Activated naive CD4-positive, alpha-beta T cell treated with anti-CD3 and anti-CD28 coated beads for 36 hours (primary cell): ENCODE measurements around the gene CHRNB1. TPM values are rescaled to one million over a fixed set of nuclear protein-coding genes. Genes with fewer than 3 reads are reported as not detected.

Source experiments
- CTCF ChIA-PET: fragments of 350-600 bp; sonication (Branson Sonifier 250); formaldehyde crosslinking; loops from one replicate; lab custom pipeline; 2021; ENCODE audit warnings: antibody characterized with exemption; lab: Charles Lee
- DNase-seq: peaks from one replicate; pipeline ENCODE4 v3.0.0-alpha.2; 2020
- H3K27ac Mint-ChIP-seq: one replicate; pipeline ENCODE4 v1.8.0; 2021; ENCODE audit warnings: mild to moderate bottlenecking, mixed read lengths
- H3K27me3 Mint-ChIP-seq: one replicate; pipeline ENCODE4 v1.8.0; 2021; ENCODE audit warnings: low read depth, mixed read lengths
- H3K36me3 Mint-ChIP-seq: one replicate; pipeline ENCODE4 v1.8.0; 2021; ENCODE audit warnings: low read depth, mixed read lengths
- H3K4me1 Mint-ChIP-seq: one replicate; pipeline ENCODE4 v1.8.0; 2021; ENCODE audit warnings: low read depth, mixed read lengths
- H3K4me3 Mint-ChIP-seq: one replicate; pipeline ENCODE4 v1.8.0; 2021; ENCODE audit warnings: mild to moderate bottlenecking, moderate library complexity, mixed read lengths
- H3K9me3 Mint-ChIP-seq: one replicate; pipeline ENCODE4 v1.8.0; 2021; ENCODE audit warnings: mixed read lengths
- intact Hi-C: fragments of 100-400 bp; cut with micrococcal nuclease; formaldehyde crosslinking; loops from one replicate; pipeline ENCODE4 v1.15.1; 2023
- total RNA-seq, 2 experiments: library from RNA; stranded (reverse); gene quantifications; one replicate each; pipeline ENCODE4 v1.2.3, GENCODE V29; 2021

CHRNB1 gene
- total RNA-seq, 2 experiments from 2014 or later: 5.1 to 5.9 TPM

- no peaks in the 10 kb centered on the region for H3K27me3 Mint-ChIP-seq
- no peaks in the 10 kb centered on the region for H3K9me3 Mint-ChIP-seq
- intact Hi-C loops: no loop called here
- H3K4me3 Mint-ChIP-seq: no peak overlapping the region
- H3K4me1 Mint-ChIP-seq: no peaks in the 10 kb centered on the region
- peaks cover 64% of the 10 kb centered on the region for H3K36me3 Mint-ChIP-seq
- no peak for DNase-seq
- CTCF ChIA-PET: interaction anchor here (1.1 to 1.3 kb wide), 2 partner anchors 13 to 65 kb away, joined by 5 to 8 read pairs; no protein-coding TSS in a partner anchor
- no peak overlapping the region for H3K27ac Mint-ChIP-seq
Observed at GRCh38 chr17:7501729-7502128, 56.9 kb downstream of the CHRNB1 start.

- DNase-seq: no peak
- intact Hi-C loops: no loop called here
- no peaks in the 10 kb centered on the region for H3K4me1 Mint-ChIP-seq
- peaks cover 61% of the 10 kb centered on the region for H3K36me3 Mint-ChIP-seq
- H3K4me3 Mint-ChIP-seq: no peak overlapping the region
- no peaks in the 10 kb centered on the region for H3K27me3 Mint-ChIP-seq
- H3K27ac Mint-ChIP-seq: no peak overlapping the region
- CTCF ChIA-PET: interaction anchor here (0.6 to 1.3 kb wide), 4 partner anchors 12 to 66 kb away, joined by 3 to 8 read pairs (median 4); no protein-coding TSS in a partner anchor
- no peaks in the 10 kb centered on the region for H3K9me3 Mint-ChIP-seq
Observed at GRCh38 chr17:7502171-7502847, 57.4 kb downstream of the CHRNB1 start.

GRCh38 chr17:7502987-7503386 lies 58.1 kb downstream of the CHRNB1 start:
- no peaks in the 10 kb centered on the region for H3K27me3 Mint-ChIP-seq
- CTCF ChIA-PET: interaction anchor here (0.6 to 1.3 kb wide), 3 partner anchors 11 to 66 kb away, joined by 3 to 8 read pairs (median 5); no protein-coding TSS in a partner anchor
- no peaks in the 10 kb centered on the region for H3K9me3 Mint-ChIP-seq
- H3K4me3 Mint-ChIP-seq: no peak overlapping the region
- peaks cover 59% of the 10 kb centered on the region for H3K36me3 Mint-ChIP-seq
- intact Hi-C loops: no loop called here
- no peaks in the 10 kb centered on the region for H3K4me1 Mint-ChIP-seq
- DNase-seq: peak; percentile 19
- no peak overlapping the region for H3K27ac Mint-ChIP-seq

GRCh38 chr17:7503521-7503920 lies 58.7 kb downstream of the CHRNB1 start:
- Mint-ChIP-seq H3K27ac (no peak overlapping the region), H3K4me3 (no peak overlapping the region), H3K27me3 (no peaks in the 10 kb centered on the region), H3K36me3 (peaks cover 63% of the 10 kb centered on the region), H3K4me1 (no peaks in the 10 kb centered on the region), H3K9me3 (no peaks in the 10 kb centered on the region)
- CTCF ChIA-PET: no interaction called here
- intact Hi-C loops: no loop called here
- DNase-seq: no peak

Other genes with a start within 250 kb of the CHRNB1 start
- 10 to 100 TPM; 13.6 to 13.8 TPM for gene DLG4, start 225.2 kb upstream of the CHRNB1 start, total RNA-seq
- gene ACADVL, start 225.1 kb upstream of the CHRNB1 start, total RNA-seq: 100 to 1,000 TPM; 263 to 267 TPM
- 10 to 100 TPM; 26.7 to 29.4 TPM for gene DVL2, start 210.5 kb upstream of the CHRNB1 start, total RNA-seq
- 10 to 100 TPM in 1 of 2 experiments, 1 to 10 TPM in 1; 8.4 to 10.0 TPM for gene PHF23, start 205.6 kb upstream of the CHRNB1 start, total RNA-seq
- 100 to 1,000 TPM; 137 to 152 TPM for gene GABARAP, start 202.6 kb upstream of the CHRNB1 start, total RNA-seq
- gene CTDNEP1, start 193.3 kb upstream of the CHRNB1 start, total RNA-seq: 100 to 1,000 TPM; 147 to 152 TPM
- gene ELP5, start 192.8 kb upstream of the CHRNB1 start, total RNA-seq: 10 to 100 TPM; 52.4 to 53.5 TPM
- gene CLDN7, start 182.6 kb upstream of the CHRNB1 start, total RNA-seq: under 1 TPM in 1 of 2 experiments, not detected in 1; 0.40 TPM
- under 1 TPM; 0.19 to 0.37 TPM for gene SLC2A4, start 163.3 kb upstream of the CHRNB1 start, total RNA-seq
- under 1 TPM; 0.45 to 0.52 TPM for gene YBX2, start 150.4 kb upstream of the CHRNB1 start, total RNA-seq
- gene EIF5A, start 137.4 kb upstream of the CHRNB1 start, total RNA-seq: 100 to 1,000 TPM; 757 to 792 TPM
- 10 to 100 TPM; 28.2 to 32.2 TPM for gene GPS2, start 129.7 kb upstream of the CHRNB1 start, total RNA-seq
- gene NEURL4, start 115.7 kb upstream of the CHRNB1 start, total RNA-seq: 10 to 100 TPM; 21.9 to 22.5 TPM
- gene ACAP1, start 108.5 kb upstream of the CHRNB1 start, total RNA-seq: 100 to 1,000 TPM; 309 to 320 TPM
- gene KCTD11, start 92.9 kb upstream of the CHRNB1 start, total RNA-seq: under 1 TPM; 0.41 to 0.47 TPM
- gene TMEM95, start 89.9 kb upstream of the CHRNB1 start, total RNA-seq: not detected
- 1 to 10 TPM; 4.0 to 4.8 TPM for gene TNK1, start 64.0 kb upstream of the CHRNB1 start, total RNA-seq
- 10 to 100 TPM; 58.6 to 59.4 TPM for gene PLSCR3, start 50.5 kb upstream of the CHRNB1 start, total RNA-seq
- 10 to 100 TPM; 65.6 to 66.3 TPM for gene TMEM256, start 41.0 kb upstream of the CHRNB1 start, total RNA-seq
- gene NLGN2, start 37.2 kb upstream of the CHRNB1 start, total RNA-seq: 1 to 10 TPM; 7.7 to 8.9 TPM
- gene SPEM1, start 24.7 kb upstream of the CHRNB1 start, total RNA-seq: not detected
- not detected for gene SPEM2, start 19.4 kb upstream of the CHRNB1 start, total RNA-seq
- gene SPEM3, start 16.2 kb upstream of the CHRNB1 start, total RNA-seq: not detected
- 1 to 10 TPM; 3.3 to 3.5 TPM for gene TMEM102, start 9.6 kb upstream of the CHRNB1 start, total RNA-seq
- gene FGF11, start 5.5 kb upstream of the CHRNB1 start, total RNA-seq: 1 to 10 TPM; 1.3 to 1.6 TPM
- 1 to 10 TPM; 9.2 to 9.4 TPM for gene ZBTB4, start 34.6 kb downstream of the CHRNB1 start, total RNA-seq
- not detected for gene SLC35G6, start 36.4 kb downstream of the CHRNB1 start, total RNA-seq
- 100 to 1,000 TPM; 204 to 205 TPM for gene POLR2A, start 39.3 kb downstream of the CHRNB1 start, total RNA-seq
- 1 to 10 TPM; 5.8 to 7.4 TPM for gene TNFSF12, start 104.0 kb downstream of the CHRNB1 start, total RNA-seq
- 1 to 10 TPM; 2.1 to 2.6 TPM for gene TNFSF13, start 113.7 kb downstream of the CHRNB1 start, total RNA-seq
- gene SENP3, start 116.9 kb downstream of the CHRNB1 start, total RNA-seq: 10 to 100 TPM; 43.2 to 46.9 TPM
- gene CD68, start 134.6 kb downstream of the CHRNB1 start, total RNA-seq: 10 to 100 TPM; 11.6 to 12.6 TPM
- gene MPDU1, start 138.8 kb downstream of the CHRNB1 start, total RNA-seq: 10 to 100 TPM; 48.8 to 53.5 TPM
- under 1 TPM in 1 of 2 experiments, not detected in 1; 0.20 TPM for gene SOX15, start 145.0 kb downstream of the CHRNB1 start, total RNA-seq
- 10 to 100 TPM; 29.7 to 36.8 TPM for gene FXR2, start 169.8 kb downstream of the CHRNB1 start, total RNA-seq
- gene SAT2, start 182.8 kb downstream of the CHRNB1 start, total RNA-seq: 10 to 100 TPM; 14.3 to 16.9 TPM
- gene SHBG, start 185.1 kb downstream of the CHRNB1 start, total RNA-seq: not detected
- gene ATP1B2, start 205.9 kb downstream of the CHRNB1 start, total RNA-seq: under 1 TPM; 0.14 to 0.30 TPM
- gene TP53, start 242.4 kb downstream of the CHRNB1 start, total RNA-seq: 100 to 1,000 TPM; 148 to 149 TPM
- 10 to 100 TPM; 13.7 to 14.7 TPM for gene WRAP53, start 243.4 kb downstream of the CHRNB1 start, total RNA-seq